Measurements from ENCODE around the gene UMODL1. TPM values are rescaled to one million over a fixed set of nuclear protein-coding genes. Genes with fewer than 3 reads are reported as not detected.

UMODL1 gene
- total and polyA plus RNA-seq, 2 experiments from 2014 or later, result 0.15 to 0.47 TPM

DNA sequence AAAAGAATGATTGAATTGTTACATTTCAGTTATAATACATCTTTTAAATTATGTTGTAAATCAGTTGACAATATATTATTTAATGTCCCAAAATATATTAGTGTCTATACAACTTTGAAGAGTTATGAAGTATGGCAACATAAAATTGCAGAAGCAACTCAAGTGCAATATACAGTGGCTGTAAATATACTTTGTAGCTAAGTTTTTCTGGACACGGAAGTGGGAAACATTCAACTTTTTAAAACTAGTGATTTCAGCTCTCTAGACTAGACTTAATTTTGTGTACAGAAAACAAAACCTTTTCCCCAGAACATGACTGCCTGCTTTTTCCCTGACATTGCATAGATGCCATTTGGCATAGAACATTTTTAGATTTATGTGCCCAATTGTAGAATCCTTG, 118.3 kb downstream of the UMODL1 start:
- Histone ChIP-seq H3K9me2 (replicated peaks; ENCODE audit: insufficient read depth) (no peaks in the 10 kb centered on the region), H3K27me3 (no peaks in the 10 kb centered on the region), H4K20me1 (ENCODE audit: insufficient read depth, poor library complexity, severe bottlenecking) (no peaks in the 10 kb centered on the region), H2AFZ (no peak overlapping the region), H3K36me3 (replicated peaks; ENCODE audit: insufficient read depth, low read depth) (no peaks in the 10 kb centered on the region), H3K4me2 (no peak overlapping the region), H3K4me3 (no peak overlapping the region), H3K79me2 (no peaks in the 10 kb centered on the region), H3K27ac (no peak overlapping the region), H3K9me3 (ENCODE audit: low read depth) (no peaks in the 10 kb centered on the region), H3K4me1 (ENCODE audit: insufficient read depth) (no peaks in the 10 kb centered on the region)
- WGBS (ENCODE audit: low lambda C conversion rate, missing lambda C conversion rate), result 97% methylated on average over 1 of the region's 1 CpG
- TF ChIP-seq EZH2 (IDR thresholded peaks at IDR 0.05; ENCODE audit: borderline replicate concordance) (no peak), EZH2phosphoT487 (IDR thresholded peaks at IDR 0.05; ENCODE audit: low read depth, severe bottlenecking, unreplicated experiment) (no peak)
- TF ChIP-seq, protein P1, sequence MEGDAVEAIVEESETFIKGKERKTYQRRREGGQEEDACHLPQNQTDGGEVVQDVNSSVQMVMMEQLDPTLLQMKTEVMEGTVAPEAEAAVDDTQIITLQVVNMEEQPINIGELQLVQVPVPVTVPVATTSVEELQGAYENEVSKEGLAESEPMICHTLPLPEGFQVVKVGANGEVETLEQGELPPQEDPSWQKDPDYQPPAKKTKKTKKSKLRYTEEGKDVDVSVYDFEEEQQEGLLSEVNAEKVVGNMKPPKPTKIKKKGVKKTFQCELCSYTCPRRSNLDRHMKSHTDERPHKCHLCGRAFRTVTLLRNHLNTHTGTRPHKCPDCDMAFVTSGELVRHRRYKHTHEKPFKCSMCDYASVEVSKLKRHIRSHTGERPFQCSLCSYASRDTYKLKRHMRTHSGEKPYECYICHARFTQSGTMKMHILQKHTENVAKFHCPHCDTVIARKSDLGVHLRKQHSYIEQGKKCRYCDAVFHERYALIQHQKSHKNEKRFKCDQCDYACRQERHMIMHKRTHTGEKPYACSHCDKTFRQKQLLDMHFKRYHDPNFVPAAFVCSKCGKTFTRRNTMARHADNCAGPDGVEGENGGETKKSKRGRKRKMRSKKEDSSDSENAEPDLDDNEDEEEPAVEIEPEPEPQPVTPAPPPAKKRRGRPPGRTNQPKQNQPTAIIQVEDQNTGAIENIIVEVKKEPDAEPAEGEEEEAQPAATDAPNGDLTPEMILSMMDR (IDR thresholded peaks at IDR 0.05; ENCODE audit: poor library complexity), result no peak
- DNase-seq (ENCODE audit: low spot score), result no peak

DNA sequence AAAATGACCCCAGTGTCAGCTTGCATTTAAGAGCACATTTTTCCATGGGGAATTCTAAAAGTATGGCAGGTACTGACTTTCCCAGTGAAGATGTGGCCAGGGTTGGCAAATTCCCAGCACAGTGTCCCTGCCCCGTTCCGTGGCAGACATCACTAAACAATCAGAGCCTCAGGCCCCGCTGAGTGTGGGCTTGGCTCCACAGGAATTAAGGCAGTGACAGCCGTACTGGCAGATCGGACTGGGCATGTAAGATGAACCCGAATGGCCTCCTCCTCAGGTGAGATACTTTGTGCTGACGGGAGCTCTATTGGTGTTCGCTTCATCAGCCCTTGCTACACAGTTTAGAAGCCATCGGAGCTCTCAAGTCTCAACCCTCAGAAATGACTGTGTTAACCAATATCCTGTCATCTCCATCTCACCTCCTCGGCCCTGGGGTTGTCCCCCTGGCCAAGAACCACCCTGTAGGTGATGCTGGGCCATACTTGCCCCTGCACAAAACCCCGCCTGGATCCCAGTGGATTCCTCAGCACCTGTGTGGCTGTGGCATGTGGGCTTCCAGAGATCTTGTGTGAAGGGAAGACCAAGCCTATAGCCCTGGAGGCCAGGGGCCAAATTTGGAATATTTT, 118.9 kb downstream of the UMODL1 start:
- no peaks in the 10 kb centered on the region for H4K20me1 ChIP-seq (ENCODE audit: insufficient read depth, poor library complexity, severe bottlenecking)
- no peaks in the 10 kb centered on the region for H3K9me2 ChIP-seq (replicated peaks; ENCODE audit: insufficient read depth)
- H2AFZ ChIP-seq, result no peak overlapping the region
- no peaks in the 10 kb centered on the region for H3K4me1 ChIP-seq (ENCODE audit: insufficient read depth)
- H3K27me3 ChIP-seq, result no peaks in the 10 kb centered on the region
- no peaks in the 10 kb centered on the region for H3K79me2 ChIP-seq
- H3K4me2 ChIP-seq, result no peak overlapping the region
- WGBS (ENCODE audit: low lambda C conversion rate, missing lambda C conversion rate), result 92% methylated on average over 11 of the region's 11 CpGs
- H3K9me3 ChIP-seq (ENCODE audit: low read depth), result no peaks in the 10 kb centered on the region
- no peaks in the 10 kb centered on the region for H3K36me3 ChIP-seq (replicated peaks; ENCODE audit: insufficient read depth, low read depth)
- H3K27ac ChIP-seq, result no peak overlapping the region
- TF ChIP-seq EZH2phosphoT487 (IDR thresholded peaks at IDR 0.05; ENCODE audit: low read depth, severe bottlenecking, unreplicated experiment), result no peak
- TF ChIP-seq EZH2 (IDR thresholded peaks at IDR 0.05; ENCODE audit: borderline replicate concordance), result no peak
- TF ChIP-seq, protein P1 (IDR thresholded peaks at IDR 0.05; ENCODE audit: poor library complexity), result no peak
- DNase-seq (ENCODE audit: low spot score), result no peak
- H3K4me3 ChIP-seq, result no peak overlapping the region

DNA sequence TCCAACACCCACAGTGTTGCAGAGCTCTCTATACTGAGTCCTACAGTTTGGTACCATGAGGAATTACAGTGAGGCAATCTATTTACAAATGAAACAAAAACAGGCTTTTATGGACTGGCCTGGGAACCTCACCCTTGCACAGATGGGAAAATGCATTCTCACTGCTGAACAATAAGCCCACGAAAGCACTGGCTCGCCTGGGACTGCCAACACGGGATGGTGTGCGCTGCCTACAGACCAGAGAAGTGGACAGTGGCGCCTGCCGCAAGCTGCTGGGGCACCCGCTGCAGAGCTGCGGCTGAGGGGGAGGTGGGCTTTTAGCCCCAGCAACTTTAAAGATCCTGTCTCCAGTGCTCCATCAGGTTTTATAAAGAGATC, 119.4 kb downstream of the UMODL1 start:
- no peak for DNase-seq (ENCODE audit: low spot score)
- H4K20me1 ChIP-seq (ENCODE audit: insufficient read depth, poor library complexity, severe bottlenecking), result no peaks in the 10 kb centered on the region
- 94% methylated on average over 8 of the region's 8 CpGs for WGBS (ENCODE audit: low lambda C conversion rate, missing lambda C conversion rate)
- H3K4me3 ChIP-seq, result no peak overlapping the region
- H2AFZ ChIP-seq, result no peak overlapping the region
- H3K9me3 ChIP-seq (ENCODE audit: low read depth), result no peaks in the 10 kb centered on the region
- no peak overlapping the region for H3K4me2 ChIP-seq
- H3K9me2 ChIP-seq (replicated peaks; ENCODE audit: insufficient read depth), result no peaks in the 10 kb centered on the region
- no peaks in the 10 kb centered on the region for H3K4me1 ChIP-seq (ENCODE audit: insufficient read depth)
- TF ChIP-seq, protein P1 (IDR thresholded peaks at IDR 0.05; ENCODE audit: poor library complexity), result no peak
- no peak for TF ChIP-seq EZH2 (IDR thresholded peaks at IDR 0.05; ENCODE audit: borderline replicate concordance)
- no peak for TF ChIP-seq EZH2phosphoT487 (IDR thresholded peaks at IDR 0.05; ENCODE audit: low read depth, severe bottlenecking, unreplicated experiment)
- no peaks in the 10 kb centered on the region for H3K79me2 ChIP-seq
- H3K36me3 ChIP-seq (replicated peaks; ENCODE audit: insufficient read depth, low read depth), result no peaks in the 10 kb centered on the region
- no peaks in the 10 kb centered on the region for H3K27me3 ChIP-seq
- no peak overlapping the region for H3K27ac ChIP-seq
